ENCODE data around the gene AHSP.

Gene AHSP

DNA sequence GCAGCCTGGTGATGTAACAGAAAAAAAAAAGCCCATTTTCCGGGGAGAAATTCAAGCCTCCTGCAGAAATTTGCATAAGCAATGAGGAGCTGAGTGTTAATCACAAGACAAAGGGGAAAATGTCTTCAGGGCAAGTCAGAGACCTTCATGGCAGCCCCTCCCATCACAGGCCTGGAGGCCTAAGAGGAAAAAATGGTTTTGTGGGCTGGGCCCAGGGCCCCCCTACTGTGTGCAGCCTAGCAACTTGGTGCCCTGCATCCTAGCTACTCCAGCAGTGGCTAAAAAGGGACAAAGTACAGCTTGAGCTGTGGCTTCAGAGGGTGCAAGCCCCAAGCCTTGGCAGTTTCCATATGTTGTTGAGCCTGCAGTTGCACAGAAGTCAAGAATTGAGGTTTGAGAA is 49.7 kb downstream of the AHSP start:
- Histone ChIP-seq H3K36me3 (no peaks in the 10 kb centered on the region), H3K4me1 (no peaks in the 10 kb centered on the region), H3K9me3 (no peaks in the 10 kb centered on the region), H3K27me3 (no peaks in the 10 kb centered on the region), H3K4me3 (ENCODE audit: low read depth, low read length) (no peak overlapping the region)
- no peak for DNase-seq
- TF ChIP-seq, protein P1, sequence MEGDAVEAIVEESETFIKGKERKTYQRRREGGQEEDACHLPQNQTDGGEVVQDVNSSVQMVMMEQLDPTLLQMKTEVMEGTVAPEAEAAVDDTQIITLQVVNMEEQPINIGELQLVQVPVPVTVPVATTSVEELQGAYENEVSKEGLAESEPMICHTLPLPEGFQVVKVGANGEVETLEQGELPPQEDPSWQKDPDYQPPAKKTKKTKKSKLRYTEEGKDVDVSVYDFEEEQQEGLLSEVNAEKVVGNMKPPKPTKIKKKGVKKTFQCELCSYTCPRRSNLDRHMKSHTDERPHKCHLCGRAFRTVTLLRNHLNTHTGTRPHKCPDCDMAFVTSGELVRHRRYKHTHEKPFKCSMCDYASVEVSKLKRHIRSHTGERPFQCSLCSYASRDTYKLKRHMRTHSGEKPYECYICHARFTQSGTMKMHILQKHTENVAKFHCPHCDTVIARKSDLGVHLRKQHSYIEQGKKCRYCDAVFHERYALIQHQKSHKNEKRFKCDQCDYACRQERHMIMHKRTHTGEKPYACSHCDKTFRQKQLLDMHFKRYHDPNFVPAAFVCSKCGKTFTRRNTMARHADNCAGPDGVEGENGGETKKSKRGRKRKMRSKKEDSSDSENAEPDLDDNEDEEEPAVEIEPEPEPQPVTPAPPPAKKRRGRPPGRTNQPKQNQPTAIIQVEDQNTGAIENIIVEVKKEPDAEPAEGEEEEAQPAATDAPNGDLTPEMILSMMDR (IDR thresholded peaks at IDR 0.05; ENCODE audit: low read depth, low read length): no peak
